IPS DF 4.7 (cell line): Measurements from ENCODE around the gene SYT3.
"Not testable (repeated sequence)": the region's sequence is repeated elsewhere in the genome, so short reads cannot be mapped to it uniquely, and the experiment has no call there.

Experiments
- DNase-seq: peaks from one replicate; pipeline ENCODE4 v3.0.0-alpha.2; 2013; ENCODE audit warnings: low spot score; ENCODE audit errors: extremely low read depth

Gene SYT3

DNA sequence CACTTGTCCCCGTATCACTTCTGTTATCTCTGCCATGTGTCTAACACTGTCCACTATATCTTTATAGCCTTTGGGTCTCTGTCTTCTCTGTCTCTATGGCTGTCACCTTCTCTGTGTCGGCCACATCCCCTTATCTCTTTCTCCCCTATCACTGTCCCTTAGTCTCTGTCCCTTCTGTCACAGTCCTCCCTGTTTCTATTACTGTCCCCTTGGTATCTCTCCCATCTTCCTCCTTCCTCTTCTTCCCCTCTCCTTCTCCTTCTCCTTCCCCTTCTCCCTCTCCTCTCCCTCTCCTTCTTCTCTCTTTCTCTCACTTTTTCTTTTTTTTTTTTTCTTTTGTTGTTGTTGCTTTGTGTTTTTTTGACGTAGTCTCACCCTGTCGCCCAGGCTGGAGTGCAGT lies 36.7 kb downstream of the SYT3 start:
- DNase-seq: no peak

GRCh38 chr19:50602496-50602895 lies 37.2 kb downstream of the SYT3 start:
- no peak for DNase-seq

GRCh38 chr19:50602089-50602422 lies 37.6 kb downstream of the SYT3 start:
- no peak for DNase-seq

GRCh38 chr19:50601407-50602088 lies 38.1 kb downstream of the SYT3 start:
- no peak for DNase-seq

GRCh38 chr19:50599427-50599826 lies 40.3 kb downstream of the SYT3 start:
- DNase-seq: no peak

DNA sequence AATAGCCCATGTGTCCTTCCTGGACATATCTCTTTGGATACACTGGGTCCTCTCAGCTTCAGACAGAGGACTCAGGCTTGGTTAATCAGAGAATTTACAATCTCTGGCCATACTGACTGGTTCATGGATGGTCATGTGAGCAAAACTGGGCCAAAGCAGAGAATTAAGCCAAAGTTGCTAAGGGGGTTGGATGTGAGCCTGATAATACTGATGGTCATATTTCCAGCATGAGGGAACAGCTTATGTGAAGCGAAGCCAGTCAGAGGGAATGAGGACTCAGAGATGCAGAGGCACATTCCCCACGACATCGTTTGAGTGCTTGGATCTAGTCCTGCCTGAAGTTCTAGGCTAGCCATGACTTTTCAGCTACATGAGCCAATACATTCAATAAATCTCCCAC lies 49.5 kb downstream of the SYT3 start:
- DNase-seq: no peak

- not testable (repeated sequence) for DNase-seq
These were observed 57.7 kb downstream of the SYT3 start for GRCh38 chr19:50581795-50582660.

- no peak for DNase-seq
These were observed 58.6 kb downstream of the SYT3 start for GRCh38 chr19:50580970-50581634.

- no peak for DNase-seq
These were observed 59.4 kb downstream of the SYT3 start for GRCh38 chr19:50580240-50580639.

GRCh38 chr19:50576769-50577168 lies 62.9 kb downstream of the SYT3 start:
- DNase-seq: not testable (repeated sequence)

GRCh38 chr19:50573741-50574461 lies 65.8 kb downstream of the SYT3 start:
- no peak for DNase-seq
